Naive thymus-derived CD8-positive, alpha-beta T cell (primary cell): Measurements from ENCODE around the gene EIF2S2. TPM values are rescaled to one million over a fixed set of nuclear protein-coding genes. Genes with fewer than 3 reads are reported as not detected.
A peak's percentile ranks its signal among the peaks of the same experiment; 100 is the strongest.

ENCODE experiments used
- ATAC-seq, 2 donors: fragments of 150-1000 bp; cut with Tn5 transposase in 1 of 2; sonication (Bioruptor Pico), chemical (Tn5 transposase) in 1 of 2; 1 replicate in 1 of 2; 2 replicates in 1 of 2; pipeline ENCODE4 v1.10.0; 2021; ENCODE audit warnings: mild to moderate bottlenecking in 2 of 2, moderate library complexity in 2 of 2
- POLR2A ChIA-PET: fragments of 350-600 bp; sonication (Branson Sonifier 250); formaldehyde crosslinking; loops from one replicate; lab custom pipeline; 2021; ENCODE audit warnings: antibody characterized with exemption; lab: Charles Lee
- DNase-seq, 10 donors: peaks; one replicate each; pipeline versions ENCODE4 v3.0.0 to v3.0.0-alpha.2; 2020 to 2022
- H3K27ac Mint-ChIP-seq, 10 donors: one replicate each; pipeline ENCODE4 v1.8.0; 2020 to 2022; ENCODE audit warnings: mild to moderate bottlenecking in 10 of 10, mixed read lengths in 10 of 10, moderate library complexity in 4 of 10, inconsistent platforms in 1 of 10
- H3K27me3 Mint-ChIP-seq, 5 donors: one replicate each; pipeline ENCODE4 v1.8.0; 2021 to 2022; ENCODE audit warnings: mixed read lengths in 5 of 5
- H3K36me3 Mint-ChIP-seq, 3 donors: one replicate each; pipeline ENCODE4 v1.8.0; 2020 to 2022; ENCODE audit warnings: mixed read lengths in 3 of 3, mild to moderate bottlenecking in 2 of 3, inconsistent platforms in 1 of 3
- H3K4me1 Mint-ChIP-seq, 4 donors: one replicate each; pipeline ENCODE4 v1.8.0; 2021 to 2022; ENCODE audit warnings: mixed read lengths in 4 of 4
- H3K4me3 Mint-ChIP-seq, 10 donors: one replicate each; pipeline ENCODE4 v1.8.0; 2020 to 2022; ENCODE audit warnings: mild to moderate bottlenecking in 10 of 10, mixed read lengths in 10 of 10, moderate library complexity in 6 of 10, inconsistent platforms in 1 of 10
- H3K9me3 Mint-ChIP-seq, 9 donors: one replicate each; pipeline ENCODE4 v1.8.0; 2020 to 2022; ENCODE audit warnings: mixed read lengths in 9 of 9, mild to moderate bottlenecking in 3 of 9, inconsistent platforms in 1 of 9, moderate library complexity in 1 of 9
- polyA plus RNA-seq, 3 donors: library from polyadenylated mRNA; unstranded; fragments of 300-500 nt; fragmentation: Illumina TruSeq; gene quantifications; one replicate each; pipeline ENCODE4 v1.2.3, GENCODE V29; 2021
- total RNA-seq, 8 experiments: library from RNA in 2 of 8; stranded (reverse) in 2 of 8; gene quantifications; one replicate each; pipeline ENCODE4 v1.2.3 and lab custom pipeline; 2021 to 2026

The EIF2S2 gene
- total and polyA plus RNA-seq, 5 experiments from 2014 or later = 17.5 to 66.5 (median 21.6) TPM

DNA sequence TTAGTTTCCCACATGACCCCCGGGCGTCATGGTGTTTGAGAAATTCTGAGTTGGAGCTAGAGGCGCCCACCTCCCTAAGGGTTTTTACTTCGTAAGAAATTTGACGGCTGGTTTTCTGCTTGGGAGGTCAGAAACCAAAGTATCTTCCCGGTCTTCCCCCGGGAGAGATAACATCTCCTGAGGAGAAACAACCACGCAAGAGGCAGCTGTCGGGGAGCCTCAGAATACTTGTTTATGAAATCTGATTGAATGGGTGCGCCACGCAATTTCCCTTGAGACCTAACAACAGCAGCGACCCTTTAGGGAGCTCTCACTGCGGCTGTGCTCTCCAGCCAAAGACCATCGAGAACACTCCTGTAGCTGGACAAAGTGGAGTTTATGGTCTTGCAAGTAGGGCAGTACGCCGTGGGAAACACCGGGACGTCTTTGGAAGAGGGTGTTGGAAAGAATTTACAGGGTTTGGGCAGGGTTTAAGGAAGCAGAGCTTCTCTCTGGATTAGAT lies 608 bp upstream of the EIF2S2 start:
- peaks cover 18 to 44% (median 36%) of the 10 kb centered on the region in 4 donors for H3K4me1 Mint-ChIP-seq
- peak in 1 of 2 donors; percentile 9 for ATAC-seq

DNA sequence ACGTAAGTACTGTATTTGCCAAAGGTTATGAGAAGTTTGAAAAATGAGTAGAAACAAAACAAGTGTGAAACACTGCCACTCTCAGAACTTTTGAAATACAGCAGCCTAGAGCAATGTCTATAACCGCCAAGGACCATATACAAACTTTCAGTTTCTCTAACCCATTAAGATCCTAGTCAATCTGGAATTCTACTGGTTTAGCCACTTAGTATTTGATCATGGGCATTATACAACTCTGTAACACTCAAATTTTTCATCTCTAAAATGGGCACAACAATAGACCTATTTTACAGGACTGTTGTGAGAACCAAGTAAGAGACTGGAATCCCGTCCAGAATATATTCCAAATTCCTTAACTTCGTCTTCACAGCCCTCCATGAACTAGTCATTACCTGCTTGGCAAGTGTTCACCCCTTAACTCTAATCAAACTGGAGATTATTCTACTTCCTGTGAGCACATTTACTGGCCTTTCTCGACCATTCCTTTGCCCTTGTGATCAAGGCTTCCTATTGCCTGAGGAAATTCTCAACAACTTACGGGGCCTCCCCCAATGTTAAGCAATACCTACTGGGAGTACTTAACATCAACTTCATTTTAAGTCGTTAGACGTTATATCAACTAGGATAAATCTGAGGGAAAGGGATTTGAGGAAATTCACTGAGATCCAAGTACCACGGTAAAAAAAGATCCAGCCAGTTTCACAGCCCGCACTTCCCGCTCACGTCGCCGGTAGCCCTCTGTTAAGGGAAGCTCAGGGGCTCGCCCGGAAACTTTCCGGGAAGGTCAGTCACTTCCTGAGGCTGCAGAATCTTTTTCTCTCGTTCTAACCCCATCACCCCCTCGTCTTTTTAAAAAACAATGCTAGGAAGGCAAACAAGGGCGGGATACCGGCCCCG lies 1.1 kb downstream of the EIF2S2 start:
- peak overlapping the region; percentile 85 to 100 (median 96) for H3K27ac Mint-ChIP-seq
- no peaks in the 10 kb centered on the region for H3K9me3 Mint-ChIP-seq
- no peak for ATAC-seq
- peaks cover 26 to 60% (median 50%) of the 10 kb centered on the region in 4 donors for H3K4me1 Mint-ChIP-seq
- DNase-seq = peak in 4 of 10 donors; percentile 6 to 15 (median 12)
- peaks cover 0 to 40% (median 4%) of the 10 kb centered on the region in 3 donors for H3K36me3 Mint-ChIP-seq
- H3K27me3 Mint-ChIP-seq = no peaks in the 10 kb centered on the region
- POLR2A ChIA-PET = interaction anchor here (1.4 to 2.5 kb wide), 3 partner anchors 32 to 1291 kb away, joined by 3 to 20 read pairs (median 3); partner anchors contain the start of genes CHMP4B and MAPRE1
- H3K4me3 Mint-ChIP-seq = peak overlapping the region; percentile 90 to 99 (median 96)

More for the DNA sequence above, 608 bp upstream of the EIF2S2 start:
- Mint-ChIP-seq H3K9me3 (no peaks in the 10 kb centered on the region), H3K36me3 (peaks cover 0 to 27% (median 4%) of the 10 kb centered on the region in 3 donors), H3K4me3 (peak overlapping the region; percentile 90 to 99 (median 96)), H3K27me3 (peaks cover 0 to 2% (median 0%) of the 10 kb centered on the region in 5 donors), H3K27ac (peak overlapping the region; percentile 96 to 100 (median 98))
- POLR2A ChIA-PET = interaction anchor here (0.7 to 2.5 kb wide), 36 partner anchors 8 to 1841 kb away, joined by 3 to 46 read pairs (median 5); partner anchors contain the start of genes AHCY, CBFA2T2, CHMP4B and DYNLRB1
- DNase-seq = peak in 2 of 10 donors; percentile 13 to 64

DNA sequence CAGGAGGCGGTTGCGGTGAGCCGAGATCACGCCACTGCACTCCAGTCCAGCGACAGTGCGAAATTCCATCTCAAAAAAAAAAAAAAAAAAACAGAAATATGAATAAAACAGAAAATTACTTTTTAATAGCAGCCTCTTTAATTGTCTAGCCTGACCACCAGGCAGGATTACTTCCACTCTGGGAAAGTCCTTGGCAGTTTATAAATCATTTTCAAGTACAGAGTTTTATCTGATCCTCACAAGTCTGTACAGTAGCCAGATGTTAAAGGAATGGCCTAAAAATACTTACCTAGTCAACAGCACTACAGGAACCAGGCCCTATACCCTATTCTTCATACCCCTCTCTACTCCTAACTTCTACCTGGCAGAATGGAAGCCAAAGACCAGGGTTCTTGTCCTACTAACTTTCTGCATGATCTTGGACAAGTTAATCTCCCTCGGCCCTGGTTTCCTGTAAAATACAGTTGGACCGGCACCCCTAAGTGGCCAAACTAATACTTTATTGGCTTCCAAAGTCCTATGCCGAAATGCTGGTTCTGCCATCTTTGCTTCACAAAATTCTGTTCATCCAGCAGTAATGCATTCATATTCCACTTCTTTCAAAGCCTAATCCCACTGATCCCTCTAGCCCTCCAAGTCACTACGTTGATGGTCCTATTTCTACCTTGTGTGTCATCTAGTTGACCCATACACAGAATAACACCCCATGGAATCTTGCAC lies 1.9 kb downstream of the EIF2S2 start:
- Mint-ChIP-seq H3K4me1 (peaks cover 32 to 68% (median 58%) of the 10 kb centered on the region in 4 donors), H3K27ac (peak overlapping the region; percentile 85 to 100 (median 96)), H3K27me3 (no peaks in the 10 kb centered on the region), H3K4me3 (peak overlapping the region; percentile 90 to 99 (median 96)), H3K9me3 (no peaks in the 10 kb centered on the region), H3K36me3 (peaks cover 0 to 48% (median 4%) of the 10 kb centered on the region in 3 donors)
- POLR2A ChIA-PET = no interaction called here
- DNase-seq (no peak), ATAC-seq (no peak)

- DNase-seq (no peak), ATAC-seq (no peak)
- Mint-ChIP-seq H3K36me3 (peaks cover 3 to 55% (median 10%) of the 10 kb centered on the region in 3 donors), H3K27ac (peak overlapping the region in 7 of 10 donors; percentile 6 to 88 (median 47)), H3K9me3 (no peaks in the 10 kb centered on the region), H3K4me1 (peaks cover 35 to 75% (median 65%) of the 10 kb centered on the region in 4 donors), H3K4me3 (peak overlapping the region in 9 of 10 donors; percentile 45 to 95 (median 60)), H3K27me3 (no peaks in the 10 kb centered on the region)
- POLR2A ChIA-PET = interaction anchor here (0.7 kb wide), 2 partner anchors 9 to 441 kb away, joined by 3 read pairs; no protein-coding TSS in a partner anchor
These were observed 2.6 kb downstream of the EIF2S2 start for GRCh38 chr20:34109442-34109841.

GRCh38 chr20:34108616-34109174 lies 3.3 kb downstream of the EIF2S2 start:
- Mint-ChIP-seq H3K4me3 (peak overlapping the region in 9 of 10 donors; percentile 0 to 74 (median 55)), H3K4me1 (peaks cover 40 to 81% (median 71%) of the 10 kb centered on the region in 4 donors), H3K36me3 (peaks cover 8 to 63% (median 12%) of the 10 kb centered on the region in 3 donors), H3K9me3 (no peaks in the 10 kb centered on the region), H3K27ac (peak overlapping the region in 8 of 10 donors; percentile 1 to 82 (median 47)), H3K27me3 (no peaks in the 10 kb centered on the region)
- POLR2A ChIA-PET = interaction anchor here (0.6 to 0.9 kb wide), 4 partner anchors 9 to 565 kb away, joined by 3 read pairs; no protein-coding TSS in a partner anchor
- DNase-seq = no peak
- no peak for ATAC-seq

- no peaks in the 10 kb centered on the region for H3K27me3 Mint-ChIP-seq
- H3K4me3 Mint-ChIP-seq = peak overlapping the region in 1 of 10 donors; percentile 27
- DNase-seq = no peak
- peaks cover 36 to 77% (median 64%) of the 10 kb centered on the region in 4 donors for H3K4me1 Mint-ChIP-seq
- peaks cover 8 to 89% (median 19%) of the 10 kb centered on the region in 3 donors for H3K36me3 Mint-ChIP-seq
- H3K9me3 Mint-ChIP-seq = no peaks in the 10 kb centered on the region
- no peak for ATAC-seq
- POLR2A ChIA-PET = no interaction called here
- H3K27ac Mint-ChIP-seq = peak overlapping the region; percentile 8 to 87 (median 78)
These were observed 5.9 kb downstream of the EIF2S2 start for GRCh38 chr20:34105978-34106675.

GRCh38 chr20:34104059-34104458 lies 8.0 kb downstream of the EIF2S2 start:
- H3K27ac Mint-ChIP-seq = peak overlapping the region in 5 of 10 donors; percentile 42 to 87 (median 76)
- H3K4me3 Mint-ChIP-seq = peak overlapping the region in 3 of 10 donors; percentile 15 to 50 (median 33)

DNA sequence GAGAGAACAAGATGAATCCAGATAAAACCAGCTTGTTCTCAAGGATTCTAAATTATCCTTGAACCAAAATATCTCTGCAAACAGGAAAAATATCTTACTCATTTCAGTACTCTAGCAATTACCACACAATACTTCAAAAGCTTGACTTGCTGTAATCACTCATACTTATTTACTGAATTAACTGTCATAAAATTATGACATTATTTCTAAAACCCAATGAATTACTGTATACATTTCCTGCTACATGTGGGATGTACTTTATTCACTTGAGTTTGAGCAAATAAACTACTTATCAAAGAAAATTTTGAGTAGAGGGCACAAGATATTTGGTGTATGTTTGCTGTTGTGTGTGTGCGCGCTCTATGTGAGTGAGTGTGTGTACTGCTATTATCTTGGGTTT lies 9.7 kb downstream of the EIF2S2 start:
- POLR2A ChIA-PET = interaction anchor here (1.7 kb wide), 1 partner anchor 10 kb away, joined by 10 read pairs; the partner anchor contains the start of gene EIF2S2
- H3K9me3 Mint-ChIP-seq = no peaks in the 10 kb centered on the region
- H3K4me1 Mint-ChIP-seq = peaks cover 22 to 43% (median 36%) of the 10 kb centered on the region in 4 donors

More at GRCh38 chr20:34104059-34104458, 8.0 kb downstream of the EIF2S2 start:
- DNase-seq = no peak
- Mint-ChIP-seq H3K27me3 (no peaks in the 10 kb centered on the region), H3K36me3 (peaks cover 8 to 96% (median 24%) of the 10 kb centered on the region in 3 donors), H3K9me3 (no peaks in the 10 kb centered on the region), H3K4me1 (peaks cover 28 to 58% (median 52%) of the 10 kb centered on the region in 4 donors)
- ATAC-seq = no peak
- POLR2A ChIA-PET = interaction anchor here (0.6 to 1.2 kb wide), 4 partner anchors 9 to 119 kb away, joined by 3 to 4 read pairs (median 3); partner anchors contain the start of gene RALY

GRCh38 chr20:34100576-34100975 lies 11.5 kb downstream of the EIF2S2 start:
- H3K36me3 Mint-ChIP-seq = peaks cover 12 to 100% (median 36%) of the 10 kb centered on the region in 3 donors
- H3K27me3 Mint-ChIP-seq = no peaks in the 10 kb centered on the region
- H3K27ac Mint-ChIP-seq = peak overlapping the region in 7 of 10 donors; percentile 11 to 71 (median 37)
- no peak overlapping the region for H3K4me3 Mint-ChIP-seq
- no peaks in the 10 kb centered on the region for H3K9me3 Mint-ChIP-seq
- H3K4me1 Mint-ChIP-seq = peaks cover 13 to 30% (median 21%) of the 10 kb centered on the region in 4 donors
- POLR2A ChIA-PET = no interaction called here
- DNase-seq (no peak), ATAC-seq (no peak)

More for the DNA sequence above, 9.7 kb downstream of the EIF2S2 start:
- Mint-ChIP-seq H3K27me3 (no peaks in the 10 kb centered on the region), H3K27ac (peak overlapping the region in 7 of 10 donors; percentile 17 to 78 (median 50)), H3K36me3 (peaks cover 9 to 96% (median 22%) of the 10 kb centered on the region in 3 donors), H3K4me3 (peak overlapping the region in 1 of 10 donors; percentile 11)
- DNase-seq (no peak), ATAC-seq (no peak)

DNA sequence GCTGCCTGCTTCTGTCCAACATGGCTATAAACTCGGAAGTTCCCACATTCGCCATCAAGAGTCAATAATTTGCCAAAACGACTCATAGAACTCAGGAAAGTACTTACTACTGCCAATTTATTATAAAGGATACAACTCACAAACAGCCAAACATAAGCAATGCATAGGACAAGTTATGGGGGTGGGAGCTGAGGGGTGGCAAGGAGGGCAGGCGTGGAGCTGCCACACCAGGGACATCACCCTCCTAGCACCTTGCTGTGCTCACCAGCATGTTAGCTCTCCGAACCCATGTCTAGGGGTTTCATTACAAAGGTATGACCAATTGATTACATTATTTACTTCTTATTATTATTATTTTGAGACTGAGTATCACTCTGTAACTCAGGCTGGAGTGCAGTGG lies 12.4 kb downstream of the EIF2S2 start:
- Mint-ChIP-seq H3K27me3 (no peaks in the 10 kb centered on the region), H3K9me3 (no peaks in the 10 kb centered on the region), H3K4me3 (no peak overlapping the region), H3K4me1 (peaks cover 7 to 21% (median 12%) of the 10 kb centered on the region in 4 donors), H3K36me3 (peaks cover 11 to 99% (median 32%) of the 10 kb centered on the region in 3 donors), H3K27ac (peak overlapping the region in 6 of 10 donors; percentile 29 to 65 (median 52))
- no peak for DNase-seq
- POLR2A ChIA-PET = no interaction called here
- ATAC-seq = no peak

- peak overlapping the region in 2 of 10 donors; percentile 3 to 63 for H3K27ac Mint-ChIP-seq
- ATAC-seq (no peak), DNase-seq (no peak)
- H3K36me3 Mint-ChIP-seq = peaks cover 8 to 96% (median 35%) of the 10 kb centered on the region in 3 donors
- POLR2A ChIA-PET = interaction anchor here (0.7 kb wide), 1 partner anchor 345 kb away, joined by 3 read pairs; no protein-coding TSS in a partner anchor
- peaks cover 0 to 18% (median 5%) of the 10 kb centered on the region in 4 donors for H3K4me1 Mint-ChIP-seq
- no peaks in the 10 kb centered on the region for H3K9me3 Mint-ChIP-seq
- no peaks in the 10 kb centered on the region for H3K27me3 Mint-ChIP-seq
- no peak overlapping the region for H3K4me3 Mint-ChIP-seq
These were observed 13.5 kb downstream of the EIF2S2 start for GRCh38 chr20:34098570-34098969.
